ENCODE measurements around the gene CORO1A. TPM values are rescaled to one million over a fixed set of nuclear protein-coding genes. Genes with fewer than 3 reads are reported as not detected.
A peak's percentile ranks its signal among the peaks of the same experiment; 100 is the strongest.

Gene CORO1A
- total RNA-seq, 3 donors from 2014 or later (not counting 1 experiment from before 2014, with no cell fraction given) = 699 to 926 (median 829) TPM

GRCh38 chr16:30143347-30143702 is 40.1 kb upstream of the CORO1A start:
- ATAC-seq = peak in 1 of 3 donors; percentile 15

DNA sequence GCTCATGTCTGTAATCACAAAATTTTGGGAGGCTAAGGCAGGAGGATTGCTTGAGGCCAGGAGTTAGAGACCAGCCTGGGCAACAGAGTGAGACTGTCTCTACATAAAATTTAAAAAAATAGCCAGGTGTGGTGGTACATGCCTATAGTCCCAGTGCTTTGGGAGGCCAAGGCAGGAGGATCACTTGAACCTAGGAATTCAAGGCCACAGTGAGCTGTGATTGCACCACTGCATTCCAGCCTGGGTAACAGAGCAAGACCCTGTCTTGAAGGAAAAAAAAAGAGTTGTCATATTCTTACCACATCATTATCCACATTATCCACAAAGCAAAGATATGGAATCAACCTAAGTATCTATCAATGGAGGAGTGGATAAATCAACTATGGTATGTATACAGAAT is 39.4 kb upstream of the CORO1A start:
- Histone ChIP-seq H3K27ac (ENCODE audit: low read length) (no peak overlapping the region), H3K27me3 (ENCODE audit: control insufficient read depth, insufficient read depth, low read length) (no peaks in the 10 kb centered on the region), H3K4me3 (ENCODE audit: low read length) (no peak overlapping the region), H3K4me1 (ENCODE audit: control insufficient read depth, insufficient read depth, low read length) (peaks cover 8% of the 10 kb centered on the region), H3K36me3 (ENCODE audit: control insufficient read depth, insufficient read depth, low read length) (no peaks in the 10 kb centered on the region), H3K9me3 (ENCODE audit: control insufficient read depth, insufficient read depth, low read length) (peaks cover under 1% of the 10 kb centered on the region)
- DNase-seq (no peak), ATAC-seq (no peak)
- peaks cover 13 to 14% of the 10 kb centered on the region in 2 donors for H3K4me1 Mint-ChIP-seq
- H3K27me3 Mint-ChIP-seq (ENCODE audit: low read depth in 2 of 2) = peaks cover 0 to under 1% of the 10 kb centered on the region in 2 donors
- no peaks in the 10 kb centered on the region for H3K36me3 Mint-ChIP-seq
- H3K9me3 Mint-ChIP-seq = no peaks in the 10 kb centered on the region
- intact Hi-C loops (cut with micrococcal nuclease) = no loop called here
- H3K4me3 Mint-ChIP-seq = no peak overlapping the region
- TF ChIP-seq CTCF (IDR thresholded peaks at IDR 0.05) = no peak
- H3K27ac Mint-ChIP-seq = no peak overlapping the region

More at GRCh38 chr16:30143347-30143702, 40.1 kb upstream of the CORO1A start:
- Mint-ChIP-seq H3K36me3 (no peaks in the 10 kb centered on the region), H3K27me3 (ENCODE audit: low read depth in 2 of 2) (peaks cover 0 to 3% of the 10 kb centered on the region in 2 donors), H3K4me3 (no peak overlapping the region), H3K9me3 (no peaks in the 10 kb centered on the region), H3K27ac (peak overlapping the region; percentile 19 to 64), H3K4me1 (peaks cover 13 to 14% of the 10 kb centered on the region in 2 donors)
- Histone ChIP-seq H3K27ac (ENCODE audit: low read length) (no peak overlapping the region), H3K9me3 (ENCODE audit: control insufficient read depth, insufficient read depth, low read length) (no peaks in the 10 kb centered on the region), H3K27me3 (ENCODE audit: control insufficient read depth, insufficient read depth, low read length) (no peaks in the 10 kb centered on the region), H3K4me1 (ENCODE audit: control insufficient read depth, insufficient read depth, low read length) (peaks cover 8% of the 10 kb centered on the region), H3K36me3 (ENCODE audit: control insufficient read depth, insufficient read depth, low read length) (no peaks in the 10 kb centered on the region), H3K4me3 (ENCODE audit: low read length) (no peak overlapping the region)
- 67% methylated on average over 1 of the region's 2 CpGs for WGBS (ENCODE audit: insufficient coverage)
- no peak for DNase-seq
- peak; percentile 2 for TF ChIP-seq CTCF (IDR thresholded peaks at IDR 0.05)
- intact Hi-C loops (cut with micrococcal nuclease) = no loop called here

GRCh38 chr16:30144917-30145316 is 38.5 kb upstream of the CORO1A start:
- DNase-seq (no peak), ATAC-seq (no peak)
- TF ChIP-seq CTCF (IDR thresholded peaks at IDR 0.05) = no peak
- Mint-ChIP-seq H3K9me3 (peaks cover 2 to 3% of the 10 kb centered on the region in 2 donors), H3K27me3 (ENCODE audit: low read depth in 2 of 2) (no peaks in the 10 kb centered on the region), H3K27ac (no peak overlapping the region), H3K4me1 (peaks cover 10 to 14% of the 10 kb centered on the region in 2 donors), H3K4me3 (no peak overlapping the region), H3K36me3 (peaks cover 9% of the 10 kb centered on the region)
- peaks cover 8% of the 10 kb centered on the region for H3K4me1 ChIP-seq (ENCODE audit: control insufficient read depth, insufficient read depth, low read length)
- peaks cover 7% of the 10 kb centered on the region for H3K9me3 ChIP-seq (ENCODE audit: control insufficient read depth, insufficient read depth, low read length)
- no peak overlapping the region for H3K27ac ChIP-seq (ENCODE audit: low read length)
- WGBS (ENCODE audit: insufficient coverage) = no CpG with 5 or more reads among the region's 1 CpG
- intact Hi-C loops (cut with micrococcal nuclease) = no loop called here
- no peak overlapping the region for H3K4me3 ChIP-seq (ENCODE audit: low read length)
- no peaks in the 10 kb centered on the region for H3K36me3 ChIP-seq (ENCODE audit: control insufficient read depth, insufficient read depth, low read length)
- H3K27me3 ChIP-seq (ENCODE audit: control insufficient read depth, insufficient read depth, low read length) = no peaks in the 10 kb centered on the region

DNA sequence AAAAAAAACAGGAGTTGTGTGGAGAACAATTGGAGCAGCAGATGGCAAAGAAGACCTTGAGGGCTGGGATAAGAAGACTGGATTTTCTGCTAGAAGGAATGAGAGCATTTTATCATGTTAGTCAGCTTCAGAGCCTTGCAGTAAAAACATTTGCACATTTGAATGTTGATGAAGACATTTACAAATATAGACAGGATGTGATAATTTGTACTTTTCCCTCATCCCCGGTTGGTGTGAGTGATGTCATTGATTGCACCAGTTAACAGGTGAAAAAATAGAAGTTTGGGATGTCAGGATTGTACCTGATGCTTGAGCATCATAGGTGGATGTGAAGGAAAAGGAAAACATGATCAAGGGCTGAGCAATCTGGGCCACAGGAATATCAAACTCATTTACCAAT is 37.7 kb upstream of the CORO1A start:
- no peak for DNase-seq
- intact Hi-C loops (cut with micrococcal nuclease) = no loop called here
- Mint-ChIP-seq H3K9me3 (peaks cover 2 to 3% of the 10 kb centered on the region in 2 donors), H3K36me3 (peaks cover 9% of the 10 kb centered on the region), H3K27ac (no peak overlapping the region), H3K4me1 (peaks cover 8 to 14% of the 10 kb centered on the region in 2 donors), H3K4me3 (no peak overlapping the region), H3K27me3 (ENCODE audit: low read depth in 2 of 2) (no peaks in the 10 kb centered on the region)
- Histone ChIP-seq H3K4me1 (ENCODE audit: control insufficient read depth, insufficient read depth, low read length) (peaks cover 11% of the 10 kb centered on the region), H3K27me3 (ENCODE audit: control insufficient read depth, insufficient read depth, low read length) (no peaks in the 10 kb centered on the region), H3K9me3 (ENCODE audit: control insufficient read depth, insufficient read depth, low read length) (peaks cover 11% of the 10 kb centered on the region), H3K4me3 (ENCODE audit: low read length) (no peak overlapping the region), H3K27ac (ENCODE audit: low read length) (no peak overlapping the region), H3K36me3 (ENCODE audit: control insufficient read depth, insufficient read depth, low read length) (no peaks in the 10 kb centered on the region)
- no peak for TF ChIP-seq CTCF (IDR thresholded peaks at IDR 0.05)
- WGBS (ENCODE audit: insufficient coverage) = 14% methylated on average over 1 of the region's 1 CpG
- no peak for ATAC-seq

Measured in natural killer cell (primary cell).